Muscle of leg (tissue), 11 donors: Measurements from ENCODE around the gene DPYD. TPM values are rescaled to one million over a fixed set of nuclear protein-coding genes. Genes with fewer than 3 reads are reported as not detected.

Experiments
- DNase-seq: peaks from one replicate; pipeline ENCODE4 v3.0.0; 2013
- H3K27ac ChIP-seq: one replicate; pipeline ENCODE4 v1.5.1; 2013; ENCODE audit warnings: mild to moderate bottlenecking, low read length, control low read depth
- H3K27me3 ChIP-seq: one replicate; pipeline ENCODE4 v1.6.1; 2013; ENCODE audit warnings: low read length; ENCODE audit not compliant: control insufficient read depth, insufficient read depth
- H3K36me3 ChIP-seq: one replicate; pipeline ENCODE4 v1.6.1; 2013; ENCODE audit warnings: low read length; ENCODE audit not compliant: control insufficient read depth, insufficient read depth
- H3K4me1 ChIP-seq: one replicate; pipeline ENCODE4 v1.6.1; 2013; ENCODE audit warnings: low read length; ENCODE audit not compliant: control insufficient read depth, insufficient read depth
- H3K4me3 ChIP-seq: one replicate; pipeline ENCODE4 v1.5.1; 2013; ENCODE audit warnings: low read length, control low read depth
- H3K9me3 ChIP-seq: replicated peaks from 2 replicates; pipeline ENCODE4 v1.6.1; 2013; ENCODE audit warnings: low read depth, low read length; ENCODE audit not compliant: control insufficient read depth
- WGBS: methylation state at CpG from one replicate; pipeline ENCODE4 v1.1.5; 2013; ENCODE audit warnings: missing lambda C conversion rate; ENCODE audit not compliant: insufficient coverage; 5-methylcytosine and 5-hydroxymethylcytosine counted together
- polyA plus RNA-seq, 8 donors: library from polyadenylated mRNA; unstranded; fragments of 120-200 nt; gene quantifications; one replicate each; pipeline versions ENCODE4 v1.2.1 to v1.2.3, GENCODE V29; 2013; ENCODE audit warnings: inconsistent platforms in 1 of 8, low replicate concordance in 1 of 8; ENCODE audit not compliant: insufficient read length in 8 of 8, insufficient read depth in 1 of 8
- total RNA-seq: library from RNA; stranded (reverse); fragments of 120-200 nt; gene quantifications from one replicate; pipeline ENCODE4 v1.2.4, GENCODE V29; 2013

The DPYD gene
- total and polyA plus RNA-seq, 9 donors: 7.3 to 14.7 (median 9.8) TPM

DNA sequence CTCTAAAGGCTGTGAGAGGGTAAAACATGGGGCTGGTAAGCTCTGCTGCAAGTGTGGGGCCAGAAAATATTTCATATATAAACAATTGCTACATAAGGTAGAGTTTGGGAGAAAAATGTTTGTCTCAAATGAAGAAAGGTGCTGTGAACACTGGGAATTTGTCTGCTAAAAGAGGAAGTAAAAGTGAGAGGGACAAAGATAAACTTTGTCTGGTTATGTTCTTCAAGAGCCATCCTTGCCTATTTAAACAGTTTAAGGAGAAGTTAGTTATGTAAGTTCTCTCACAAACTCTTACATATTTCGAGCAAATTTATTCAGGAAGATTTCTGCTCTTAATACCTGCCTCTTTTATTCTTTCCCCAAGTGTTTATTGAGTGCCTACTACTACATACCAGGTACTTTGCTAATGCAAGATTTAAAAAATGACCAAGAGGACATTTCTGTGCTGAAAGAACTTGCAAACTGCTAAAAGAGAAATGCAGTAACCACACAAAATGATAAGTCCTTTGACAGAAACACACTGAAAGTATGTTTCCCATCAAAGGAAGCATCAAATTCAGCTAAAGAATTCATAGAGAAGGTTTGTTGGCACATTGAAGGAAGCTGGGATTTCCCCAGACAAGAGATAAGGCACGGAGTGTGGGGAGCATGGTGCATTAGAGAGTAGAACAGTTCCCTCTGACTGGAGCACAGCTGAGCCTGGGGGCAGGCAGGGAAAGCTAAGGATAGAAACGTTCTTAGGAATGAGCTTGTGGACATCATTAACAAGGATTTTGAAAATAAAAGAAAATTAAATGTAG, 650.1 kb downstream of the DPYD start:
- Histone ChIP-seq H3K27me3 (no peaks in the 10 kb centered on the region), H3K4me1 (no peaks in the 10 kb centered on the region), H3K36me3 (no peaks in the 10 kb centered on the region), H3K27ac (no peak overlapping the region), H3K4me3 (no peak overlapping the region), H3K9me3 (no peaks in the 10 kb centered on the region)
- WGBS: 28% methylated on average over 2 of the region's 3 CpGs
- no peak for DNase-seq

DNA sequence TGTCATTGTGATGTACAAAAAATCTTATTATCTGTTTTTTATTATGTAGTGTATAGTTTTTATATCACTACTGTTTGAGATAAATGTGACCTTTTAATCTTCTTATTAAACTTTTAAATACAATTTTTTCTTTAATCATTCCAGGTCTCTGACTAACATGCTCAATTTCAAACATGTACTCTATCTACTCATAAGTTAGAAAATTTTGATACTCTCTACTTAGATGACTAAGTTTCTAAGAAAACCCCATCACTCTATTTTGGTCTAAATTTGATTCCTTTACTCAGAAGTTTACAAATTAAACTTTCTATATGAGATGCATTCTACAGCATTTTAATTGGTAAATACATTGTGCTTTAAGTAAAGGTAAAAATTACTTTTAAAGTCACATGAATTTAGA, 655.2 kb downstream of the DPYD start:
- no peaks in the 10 kb centered on the region for H3K4me1 ChIP-seq
- no peaks in the 10 kb centered on the region for H3K36me3 ChIP-seq
- H3K27ac ChIP-seq: no peak overlapping the region
- no peaks in the 10 kb centered on the region for H3K9me3 ChIP-seq
- no peak for DNase-seq
- no peaks in the 10 kb centered on the region for H3K27me3 ChIP-seq
- no peak overlapping the region for H3K4me3 ChIP-seq

GRCh38 chr1:97262842-97263241, 658.0 kb downstream of the DPYD start:
- no peak for DNase-seq
- WGBS: no CpG with 5 or more reads among the region's 1 CpG
- Histone ChIP-seq H3K4me1 (no peaks in the 10 kb centered on the region), H3K4me3 (no peak overlapping the region), H3K27me3 (no peaks in the 10 kb centered on the region), H3K36me3 (no peaks in the 10 kb centered on the region), H3K27ac (no peak overlapping the region), H3K9me3 (no peaks in the 10 kb centered on the region)

- Histone ChIP-seq H3K36me3 (no peaks in the 10 kb centered on the region), H3K4me3 (no peak overlapping the region), H3K4me1 (no peaks in the 10 kb centered on the region), H3K27me3 (no peaks in the 10 kb centered on the region), H3K27ac (no peak overlapping the region), H3K9me3 (no peaks in the 10 kb centered on the region)
- DNase-seq: no peak
- WGBS: no CpG with 5 or more reads among the region's 1 CpG
Observed at GRCh38 chr1:97258597-97258996, 662.2 kb downstream of the DPYD start.

DNA sequence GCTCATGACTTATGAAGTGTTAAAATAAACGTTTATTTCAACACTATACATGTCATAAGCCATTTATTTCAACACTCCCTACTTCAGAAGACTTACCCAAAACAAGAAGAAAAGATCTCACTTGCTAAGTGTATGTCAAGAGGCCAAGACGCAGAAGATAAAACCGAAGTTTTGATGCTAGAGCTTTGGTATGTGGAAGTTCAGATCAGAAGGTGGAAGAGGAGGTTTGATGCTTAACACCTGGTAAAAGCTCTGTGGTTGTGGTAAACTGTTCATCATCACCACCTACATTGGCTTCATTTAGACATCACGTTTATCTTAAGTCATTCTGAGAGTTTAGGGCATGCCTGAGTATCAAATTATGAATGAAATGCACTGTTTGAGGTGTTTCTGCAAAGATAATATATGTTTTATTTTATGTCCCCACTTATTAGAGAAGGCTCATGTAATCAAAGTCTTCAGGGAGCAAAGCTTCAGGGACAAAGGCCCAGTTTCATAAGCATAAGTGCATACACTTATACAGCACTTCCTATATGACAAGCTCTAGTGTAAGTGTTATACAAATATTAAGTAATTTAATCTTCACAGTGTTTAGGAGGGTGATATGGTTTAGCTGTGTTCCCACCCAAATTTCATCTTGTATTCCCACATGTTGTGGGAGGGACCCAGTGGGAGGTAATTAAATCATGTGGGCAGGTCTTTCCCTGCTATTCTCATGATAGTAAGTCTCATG, 665.9 kb downstream of the DPYD start:
- Histone ChIP-seq H3K36me3 (no peaks in the 10 kb centered on the region), H3K27ac (no peak overlapping the region), H3K4me1 (no peaks in the 10 kb centered on the region), H3K27me3 (no peaks in the 10 kb centered on the region), H3K9me3 (no peaks in the 10 kb centered on the region), H3K4me3 (no peak overlapping the region)
- DNase-seq: no peak
- no CpG with 5 or more reads among the region's 4 CpGs for WGBS

GRCh38 chr1:97252925-97253324, 667.9 kb downstream of the DPYD start:
- H3K4me1 ChIP-seq: no peaks in the 10 kb centered on the region
- DNase-seq: no peak
- no peak overlapping the region for H3K4me3 ChIP-seq
- no peak overlapping the region for H3K27ac ChIP-seq
- WGBS: no CpG with 5 or more reads among the region's 3 CpGs
- no peaks in the 10 kb centered on the region for H3K36me3 ChIP-seq
- no peaks in the 10 kb centered on the region for H3K27me3 ChIP-seq
- H3K9me3 ChIP-seq: no peaks in the 10 kb centered on the region

- H3K4me1 ChIP-seq: peaks cover 2% of the 10 kb centered on the region
- H3K27ac ChIP-seq: no peak overlapping the region
- H3K27me3 ChIP-seq: no peaks in the 10 kb centered on the region
- H3K36me3 ChIP-seq: no peaks in the 10 kb centered on the region
- WGBS: no CpG with 5 or more reads among the region's 1 CpG
- H3K4me3 ChIP-seq: no peak overlapping the region
- no peaks in the 10 kb centered on the region for H3K9me3 ChIP-seq
- DNase-seq: peak; percentile 43
Observed at GRCh38 chr1:97252076-97252475, 668.8 kb downstream of the DPYD start.

DNA sequence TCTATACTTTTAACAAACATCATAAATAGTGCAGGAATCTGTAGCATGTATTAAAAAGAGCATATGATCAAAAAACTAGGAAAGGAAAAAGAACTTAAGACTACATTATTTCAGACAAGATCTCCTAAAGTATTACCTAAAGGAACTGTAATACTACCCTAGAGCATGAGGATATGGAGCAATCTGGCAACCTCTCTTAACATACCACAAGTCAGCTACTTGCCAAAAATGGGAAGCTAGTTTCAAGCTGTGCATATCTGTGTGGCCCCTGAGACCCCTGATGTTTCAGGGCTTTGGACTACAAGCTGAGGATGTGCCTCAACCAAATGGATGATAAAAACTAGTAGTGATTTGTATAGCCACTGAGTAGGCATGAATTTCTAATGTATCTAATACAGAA, 673.6 kb downstream of the DPYD start:
- no peaks in the 10 kb centered on the region for H3K36me3 ChIP-seq
- no peak overlapping the region for H3K27ac ChIP-seq
- no peaks in the 10 kb centered on the region for H3K27me3 ChIP-seq
- H3K4me1 ChIP-seq: peaks cover 2% of the 10 kb centered on the region
- no peak overlapping the region for H3K4me3 ChIP-seq
- peak; percentile 24 for DNase-seq
- H3K9me3 ChIP-seq: no peaks in the 10 kb centered on the region

- no peak overlapping the region for H3K27ac ChIP-seq
- 100% methylated on average over 1 of the region's 1 CpG for WGBS
Observed at GRCh38 chr1:97245682-97246081, 675.2 kb downstream of the DPYD start.

GRCh38 chr1:97245026-97245425, 675.8 kb downstream of the DPYD start:
- H3K36me3 ChIP-seq: no peaks in the 10 kb centered on the region
- H3K27ac ChIP-seq: no peak overlapping the region
- peaks cover 2% of the 10 kb centered on the region for H3K4me1 ChIP-seq
- no peak overlapping the region for H3K4me3 ChIP-seq
- H3K27me3 ChIP-seq: no peaks in the 10 kb centered on the region
- no peak for DNase-seq
- WGBS: no CpG with 5 or more reads among the region's 4 CpGs
- H3K9me3 ChIP-seq: no peaks in the 10 kb centered on the region

More at GRCh38 chr1:97245682-97246081, 675.2 kb downstream of the DPYD start:
- H3K9me3 ChIP-seq: no peaks in the 10 kb centered on the region
- no peaks in the 10 kb centered on the region for H3K27me3 ChIP-seq
- no peak overlapping the region for H3K4me3 ChIP-seq
- no peaks in the 10 kb centered on the region for H3K36me3 ChIP-seq
- DNase-seq: peak; percentile 35
- peaks cover 2% of the 10 kb centered on the region for H3K4me1 ChIP-seq
